ENCODE results near the gene OTUB2.

OTUB2 gene

DNA sequence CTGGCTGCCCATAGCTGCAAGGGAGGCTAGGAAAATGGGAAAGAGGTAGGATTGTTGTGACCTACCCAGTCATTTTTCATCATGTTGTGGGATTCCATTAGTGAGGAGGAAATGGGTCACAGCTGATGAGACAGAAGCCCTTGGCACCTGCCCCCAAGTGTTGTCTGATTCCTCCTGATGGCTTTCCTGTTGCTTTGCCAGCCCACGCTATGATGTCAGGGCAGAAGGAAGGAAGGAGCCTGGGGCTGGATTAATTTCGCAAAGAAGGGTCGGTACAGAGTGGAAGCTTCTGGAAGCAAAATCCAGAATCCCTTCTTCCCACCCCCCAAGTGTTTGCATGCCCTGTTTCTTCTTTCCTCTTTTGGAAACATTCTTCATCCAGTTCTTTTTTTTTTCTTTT lies 8.7 kb downstream of the OTUB2 start:
- DNase-seq (ENCODE audit: low spot score): no peak
- TF ChIP-seq, protein P1, sequence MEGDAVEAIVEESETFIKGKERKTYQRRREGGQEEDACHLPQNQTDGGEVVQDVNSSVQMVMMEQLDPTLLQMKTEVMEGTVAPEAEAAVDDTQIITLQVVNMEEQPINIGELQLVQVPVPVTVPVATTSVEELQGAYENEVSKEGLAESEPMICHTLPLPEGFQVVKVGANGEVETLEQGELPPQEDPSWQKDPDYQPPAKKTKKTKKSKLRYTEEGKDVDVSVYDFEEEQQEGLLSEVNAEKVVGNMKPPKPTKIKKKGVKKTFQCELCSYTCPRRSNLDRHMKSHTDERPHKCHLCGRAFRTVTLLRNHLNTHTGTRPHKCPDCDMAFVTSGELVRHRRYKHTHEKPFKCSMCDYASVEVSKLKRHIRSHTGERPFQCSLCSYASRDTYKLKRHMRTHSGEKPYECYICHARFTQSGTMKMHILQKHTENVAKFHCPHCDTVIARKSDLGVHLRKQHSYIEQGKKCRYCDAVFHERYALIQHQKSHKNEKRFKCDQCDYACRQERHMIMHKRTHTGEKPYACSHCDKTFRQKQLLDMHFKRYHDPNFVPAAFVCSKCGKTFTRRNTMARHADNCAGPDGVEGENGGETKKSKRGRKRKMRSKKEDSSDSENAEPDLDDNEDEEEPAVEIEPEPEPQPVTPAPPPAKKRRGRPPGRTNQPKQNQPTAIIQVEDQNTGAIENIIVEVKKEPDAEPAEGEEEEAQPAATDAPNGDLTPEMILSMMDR (IDR thresholded peaks at IDR 0.05; ENCODE audit: extremely low read depth, missing control alignments): no peak

DNA sequence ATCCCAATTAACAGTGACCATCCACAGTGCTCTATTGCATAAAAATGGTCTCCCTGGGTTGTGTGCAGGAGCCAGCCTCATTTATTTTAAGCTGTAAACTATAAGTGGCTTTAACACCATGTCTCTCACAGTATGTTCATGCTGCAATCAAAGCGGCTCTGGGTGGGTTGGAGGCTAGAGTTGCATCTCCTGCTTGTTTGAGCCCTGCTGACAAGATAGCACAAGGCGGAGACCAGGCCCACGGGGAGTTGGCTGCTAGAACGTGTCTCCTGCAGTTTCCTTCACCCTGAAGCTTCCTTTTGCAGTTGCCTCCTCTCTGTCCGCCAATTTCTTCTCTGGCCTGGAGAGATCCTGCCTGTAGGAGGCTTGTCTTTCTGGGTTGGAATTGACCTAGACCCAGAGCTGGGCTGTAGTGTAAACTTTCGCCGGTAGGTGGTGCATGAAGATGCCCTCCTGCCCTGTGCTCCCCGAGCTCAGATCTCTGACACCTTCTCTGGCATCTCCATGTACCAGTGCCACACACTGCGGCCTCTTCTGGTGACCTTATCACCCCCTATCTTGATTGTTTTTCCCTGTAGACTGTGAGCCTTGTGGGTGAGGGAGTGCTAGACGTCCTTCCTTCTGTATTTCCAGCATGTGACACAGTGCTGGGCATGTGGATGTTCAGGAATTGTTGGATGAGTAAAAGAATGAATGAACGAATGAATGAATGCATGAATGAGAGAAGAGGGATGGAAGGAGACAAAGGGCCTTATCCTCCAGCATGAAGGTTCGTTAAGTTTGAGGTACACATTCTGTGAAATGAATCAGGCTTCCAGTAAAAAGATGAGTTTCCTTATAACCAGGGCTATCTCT lies 10.4 kb downstream of the OTUB2 start:
- DNase-seq (ENCODE audit: low spot score): peak; percentile 82
- TF ChIP-seq, protein P1 (IDR thresholded peaks at IDR 0.05; ENCODE audit: extremely low read depth, missing control alignments): peak; percentile 63

DNA sequence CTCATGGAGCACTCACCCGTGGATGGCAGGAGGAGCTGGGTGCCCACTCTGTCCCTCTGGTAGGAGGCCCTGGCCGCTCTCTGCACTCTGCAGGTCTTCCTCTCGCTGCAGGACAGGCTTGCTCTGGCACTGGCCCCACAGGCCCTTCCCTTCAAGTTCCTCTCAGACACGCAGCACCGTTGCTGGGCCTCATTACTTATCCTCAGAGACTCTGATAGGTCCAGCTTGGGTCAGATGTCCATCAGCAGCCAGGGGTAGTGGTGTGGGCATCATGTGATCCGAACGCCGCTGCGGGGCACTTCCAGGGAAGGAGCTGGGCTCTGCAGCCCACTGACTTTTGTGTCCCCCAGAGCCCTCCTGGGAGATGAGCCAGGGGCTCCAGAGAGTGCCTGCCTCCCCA lies 11.8 kb downstream of the OTUB2 start:
- TF ChIP-seq, protein P1 (IDR thresholded peaks at IDR 0.05; ENCODE audit: extremely low read depth, missing control alignments): no peak
- no peak for DNase-seq (ENCODE audit: low spot score)

DNA sequence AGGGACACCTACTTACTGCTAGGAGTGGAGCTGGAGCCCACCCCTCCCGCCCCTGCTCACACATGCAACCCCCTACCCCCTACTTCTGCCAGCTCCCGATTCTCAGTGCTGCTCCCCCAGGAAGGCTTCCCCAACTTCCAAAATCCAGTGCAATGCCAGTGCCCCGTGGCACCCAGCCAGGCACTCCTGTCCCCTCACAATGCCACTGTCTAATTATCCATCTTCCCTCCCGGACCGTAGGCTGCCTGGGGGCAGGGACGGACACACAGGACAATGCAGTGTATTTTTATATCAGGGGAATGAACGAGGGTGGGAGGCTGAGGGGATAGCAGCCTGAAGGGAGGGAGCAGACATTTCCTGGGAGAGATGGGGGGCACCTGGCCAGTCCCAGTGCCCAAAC lies 12.4 kb downstream of the OTUB2 start:
- DNase-seq (ENCODE audit: low spot score): no peak
- TF ChIP-seq, protein P1 (IDR thresholded peaks at IDR 0.05; ENCODE audit: extremely low read depth, missing control alignments): no peak

DNA sequence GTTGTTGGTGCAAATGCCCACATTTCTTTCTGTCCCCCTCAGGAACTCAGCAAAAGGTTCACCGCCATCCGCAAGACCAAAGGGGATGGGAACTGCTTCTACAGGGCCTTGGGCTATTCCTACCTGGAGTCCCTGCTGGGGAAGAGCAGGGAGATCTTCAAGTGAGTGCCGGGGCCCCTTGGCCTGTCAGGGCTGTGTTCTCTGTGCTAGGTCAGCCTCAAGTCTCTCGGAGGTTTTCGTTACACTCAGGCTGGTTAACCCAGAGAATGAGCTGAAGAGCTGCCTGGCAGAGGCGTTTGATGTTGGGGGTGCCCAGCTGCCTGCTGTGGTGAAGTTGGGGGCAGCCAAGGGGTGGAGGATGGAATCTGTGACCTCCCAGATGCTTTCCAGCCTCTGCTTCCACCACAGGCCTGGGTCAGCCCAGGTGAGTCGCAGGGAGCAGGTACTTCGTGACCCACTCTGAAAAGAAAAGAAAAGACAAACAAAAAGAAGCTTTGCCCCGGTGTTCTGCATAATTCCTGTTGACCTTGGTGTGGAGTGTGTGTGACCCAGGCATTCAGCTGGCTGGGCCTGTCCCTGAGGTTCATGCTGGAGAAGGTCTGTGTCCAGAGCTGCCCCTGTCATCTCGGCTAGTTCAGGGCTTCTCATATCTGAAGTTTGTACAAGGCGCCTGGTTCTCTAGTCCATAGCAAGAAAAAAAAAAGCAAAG lies 12.9 kb downstream of the OTUB2 start:
- TF ChIP-seq, protein P1 (IDR thresholded peaks at IDR 0.05; ENCODE audit: extremely low read depth, missing control alignments): no peak
- DNase-seq (ENCODE audit: low spot score): no peak

DNA sequence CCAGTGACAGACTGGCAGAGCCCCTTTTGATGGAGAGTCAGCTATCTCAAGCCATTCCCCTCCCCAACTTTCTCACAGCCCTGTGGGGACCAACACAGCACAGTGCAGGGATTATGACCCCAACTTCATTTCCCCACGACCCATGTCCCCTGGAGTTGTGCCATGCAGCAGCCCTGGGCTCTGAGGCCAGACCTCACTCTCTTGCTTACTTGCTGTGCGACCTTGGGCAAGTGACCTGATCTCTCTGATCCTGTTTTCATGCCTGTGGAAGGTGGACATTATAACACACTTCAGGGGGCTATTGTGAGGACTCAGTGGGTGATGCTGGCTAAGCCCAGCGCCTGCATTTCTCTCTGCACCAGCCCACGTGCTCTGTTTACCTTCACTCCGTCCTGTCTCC lies 14.1 kb downstream of the OTUB2 start:
- TF ChIP-seq, protein P1 (IDR thresholded peaks at IDR 0.05; ENCODE audit: extremely low read depth, missing control alignments): no peak
- no peak for DNase-seq (ENCODE audit: low spot score)

DNA sequence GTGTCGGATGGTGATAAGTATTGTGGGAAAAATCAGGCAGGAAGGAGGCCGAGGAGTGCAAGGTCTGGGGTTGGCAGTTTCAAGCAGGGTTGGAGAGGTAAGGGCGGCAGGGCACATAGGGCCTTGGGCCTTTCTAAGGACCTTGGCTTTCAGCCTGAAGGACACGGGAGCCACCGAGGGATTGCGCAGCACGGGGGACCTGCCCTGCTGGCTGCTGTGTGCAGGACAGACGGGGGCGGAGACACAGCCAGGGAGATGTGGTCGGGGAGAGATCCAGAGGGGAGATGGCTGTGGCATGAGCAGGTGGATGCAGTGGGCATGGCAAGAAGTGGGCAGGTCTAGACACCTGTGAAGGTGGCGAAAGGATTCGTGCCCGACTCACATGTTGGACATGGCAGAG lies 14.7 kb downstream of the OTUB2 start:
- no peak for DNase-seq (ENCODE audit: low spot score)
- TF ChIP-seq, protein P1 (IDR thresholded peaks at IDR 0.05; ENCODE audit: extremely low read depth, missing control alignments): no peak
